Measurements from ENCODE around the gene CDC42EP5.

The CDC42EP5 gene

GRCh38 chr19:54415208-54415900 is 57.7 kb downstream of the CDC42EP5 start, which contains the start of gene TTYH1:
TTYH1 (plus strand) TSS chr19:54415464; CDS start chr19:54415553, 89 bp downstream.
- no peak for TF ChIP-seq TAF1 (IDR thresholded peaks at IDR 0.05; ENCODE audit: borderline replicate concordance, insufficient read depth, low read length)
- TF ChIP-seq REST (IDR thresholded peaks at IDR 0.05; ENCODE audit: insufficient read depth in 1 of 2, low read depth in 2 of 2, low read length in 2 of 2), result no peak
- TF ChIP-seq POLR2AphosphoS5 (IDR thresholded peaks at IDR 0.05; ENCODE audit: low read depth, low read length), result no peak
